Neural cell (in vitro differentiated cells): ENCODE measurements around the gene PIK3CG. TPM values are rescaled to one million over a fixed set of nuclear protein-coding genes. Genes with fewer than 3 reads are reported as not detected.

Experiments
- H2AFZ ChIP-seq: fragments of 200-600, 300-800 bp; sonication (generic), shearing (Covaris generic); 2 replicates; pipeline ENCODE4 v1.6.0; 2014; ENCODE audit warnings: low read depth, mild to moderate bottlenecking, antibody characterized with exemption, low read length, moderate library complexity
- H3F3A ChIP-seq: fragments of 200-600 bp; shearing (Covaris generic); 2 replicates; pipeline ENCODE4 v1.6.1; 2016; ENCODE audit warnings: mild to moderate bottlenecking, moderate library complexity, mixed read lengths, antibody characterized with exemption, low read length; ENCODE audit not compliant: insufficient read depth, poor library complexity, severe bottlenecking
- H3K27ac ChIP-seq: fragments of 200-600, 300-800 bp; sonication (generic), shearing (Covaris generic); 2 replicates; pipeline ENCODE4 v1.5.1; 2014; ENCODE audit warnings: mild to moderate bottlenecking, low read length, moderate library complexity
- H3K27me3 ChIP-seq: fragments of 300-800, 200-600 bp; sonication (generic), shearing (Covaris generic); 2 replicates; pipeline ENCODE4 v1.6.0; 2014; ENCODE audit warnings: mild to moderate bottlenecking, low read depth, low read length, moderate library complexity; ENCODE audit not compliant: insufficient read depth
- H3K36me3 ChIP-seq: fragments of 300-800, 200-600 bp; sonication (generic), shearing (Covaris generic); 2 replicates; pipeline ENCODE4 v1.5.1; 2014; ENCODE audit warnings: mild to moderate bottlenecking, antibody characterized with exemption, low read length, moderate library complexity; ENCODE audit not compliant: insufficient read depth
- H3K4me2 ChIP-seq: fragments of 300-800, 200-600 bp; sonication (generic), shearing (Covaris generic); 2 replicates; pipeline ENCODE4 v1.6.0; 2014; ENCODE audit warnings: mild to moderate bottlenecking, low read length
- H3K4me3 ChIP-seq: fragments of 300-800, 200-600 bp; sonication (generic), shearing (Covaris generic); 2 replicates; pipeline ENCODE4 v1.5.1; 2014; ENCODE audit warnings: mild to moderate bottlenecking, low read length, moderate library complexity
- H3K79me2 ChIP-seq: fragments of 200-600 bp; shearing (Covaris generic); replicated peaks from 2 replicates; pipeline ENCODE4 v1.6.0; 2014; ENCODE audit warnings: mild to moderate bottlenecking, low read length, moderate library complexity; ENCODE audit not compliant: insufficient read depth
- H3K9ac ChIP-seq: fragments of 300-800, 200-600 bp; sonication (generic), shearing (Covaris generic); 2 replicates; pipeline ENCODE4 v1.6.1; 2016; ENCODE audit warnings: mild to moderate bottlenecking, low read length, mixed read lengths
- H3K9me2 ChIP-seq: fragments of 200-600 bp; shearing (Covaris generic); 2 replicates; pipeline ENCODE4 v1.6.1; 2016; ENCODE audit warnings: mild to moderate bottlenecking, low read length, mixed read lengths; ENCODE audit not compliant: insufficient read depth
- H3K9me3 ChIP-seq: fragments of 200-600, 300-800 bp; sonication (generic), shearing (Covaris generic); 2 replicates; pipeline ENCODE4 v1.6.1; 2016; ENCODE audit warnings: mild to moderate bottlenecking, mixed run types, low read length, moderate library complexity, mixed read lengths
- H4K20me1 ChIP-seq: fragments of 200-600 bp; shearing (Covaris generic); 2 replicates; pipeline ENCODE4 v1.6.1; 2016; ENCODE audit warnings: mild to moderate bottlenecking, mixed run types; ENCODE audit not compliant: insufficient read depth
- EP300 ChIP-seq: fragments of 450-650 bp; conservative IDR thresholded peaks from 2 replicates; pipeline ENCODE4 v1.6.1; 2014; ENCODE audit warnings: antibody characterized with exemption, mild to moderate bottlenecking, moderate library complexity; ENCODE audit not compliant: poor library complexity, severe bottlenecking
- EZH2 ChIP-seq: fragments of 200-600, 300-800 bp; shearing (Covaris generic), sonication (generic); IDR thresholded peaks from 2 replicates; pipeline ENCODE4 v1.6.1; 2014; ENCODE audit warnings: antibody characterized with exemption, low read length, borderline replicate concordance, mild to moderate bottlenecking; ENCODE audit not compliant: insufficient read depth, poor library complexity, severe bottlenecking
- MXI1 ChIP-seq: fragments of 450-650 bp; conservative IDR thresholded peaks from 2 replicates; pipeline ENCODE4 v1.6.1; 2014; ENCODE audit warnings: antibody characterized with exemption, mild to moderate bottlenecking; ENCODE audit not compliant: poor library complexity, severe bottlenecking
- POLR2AphosphoS5 ChIP-seq: IDR thresholded peaks from 2 replicates; pipeline ENCODE4 v1.6.1; 2012
- RAD21 ChIP-seq: fragments of 450-650 bp; conservative IDR thresholded peaks from 2 replicates; pipeline ENCODE4 v1.6.1; 2014; ENCODE audit warnings: antibody characterized with exemption, mild to moderate bottlenecking, moderate library complexity
- SMC3 ChIP-seq: fragments of 450-650 bp; conservative IDR thresholded peaks from 2 replicates; pipeline ENCODE4 v1.6.1; 2014; ENCODE audit warnings: antibody characterized with exemption, mild to moderate bottlenecking, moderate library complexity; ENCODE audit not compliant: poor library complexity
- TAF1 ChIP-seq: IDR thresholded peaks from 2 replicates; pipeline ENCODE4 v1.6.1; 2012; ENCODE audit warnings: low read depth
- polyA plus RNA-seq: library from polyadenylated mRNA; depleted of rRNA; stranded (reverse); fragments of >200 nt; gene quantifications from 2 replicates; pipeline ENCODE4 v1.2.3, GENCODE V29; 2014
- TF ChIP-seq, protein P1 (sequence below): fragments of 450-650 bp; IDR thresholded peaks from 2 replicates; pipeline ENCODE4 v1.5.1; 2014; ENCODE audit warnings: antibody characterized with exemption, mild to moderate bottlenecking, moderate library complexity; ENCODE audit not compliant: poor library complexity, severe bottlenecking
- TF ChIP-seq, protein P2 (sequence below): IDR thresholded peaks from 2 replicates; pipeline ENCODE4 v1.6.1; 2012; ENCODE audit warnings: borderline replicate concordance

The PIK3CG gene
- polyA plus RNA-seq, 1 donor from 2014 or later: not detected

DNA sequence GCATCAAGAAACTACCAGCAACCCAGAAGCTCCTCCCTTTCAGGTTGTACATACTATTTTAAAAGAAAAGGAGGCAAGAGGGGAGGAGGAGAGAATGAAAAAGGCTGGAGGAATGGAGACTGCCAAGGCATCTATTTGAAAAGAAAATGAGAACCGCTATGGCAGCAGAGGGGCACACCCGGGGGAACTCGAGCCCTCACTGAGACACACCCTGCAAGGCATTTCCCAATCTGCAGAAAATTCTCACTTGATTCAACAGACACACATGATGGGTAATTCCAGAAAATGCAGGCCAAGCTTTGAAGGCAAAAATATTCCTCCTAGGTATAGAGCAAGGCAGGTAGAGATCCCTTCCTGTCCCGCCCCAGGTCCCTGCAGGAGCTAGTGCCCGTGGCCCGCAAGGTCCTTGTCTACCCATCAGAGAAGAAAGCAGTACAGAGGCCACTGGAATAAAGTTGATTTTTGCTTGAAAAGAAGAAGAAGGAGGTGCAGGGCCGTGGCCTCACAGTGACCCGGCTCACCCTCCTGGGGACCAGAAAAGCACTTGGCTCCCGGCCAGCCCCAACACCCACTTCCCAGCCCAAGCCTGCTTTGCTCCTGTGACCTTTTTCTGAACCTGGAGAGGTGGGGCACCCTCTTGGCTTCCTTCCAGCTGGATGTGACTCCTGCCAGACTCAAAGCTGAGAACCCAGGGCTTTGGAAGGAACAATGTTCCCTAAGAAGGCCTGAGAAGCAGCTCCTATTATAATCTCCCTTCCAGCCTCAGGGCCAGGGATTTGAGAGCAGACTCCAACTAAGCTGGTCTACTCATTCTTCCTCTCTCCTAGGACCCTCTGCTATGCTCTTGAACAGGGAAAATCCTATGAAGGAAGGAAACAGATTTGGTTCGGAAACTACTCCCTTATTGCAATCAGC lies 6.2 kb upstream of the PIK3CG start:
- H3K27me3 ChIP-seq: no peaks in the 10 kb centered on the region
- no peaks in the 10 kb centered on the region for H4K20me1 ChIP-seq
- no peaks in the 10 kb centered on the region for H3K9me3 ChIP-seq
- TF ChIP-seq EP300: no peak
- no peak for TF ChIP-seq EZH2
- no peak for TF ChIP-seq TAF1
- TF ChIP-seq POLR2AphosphoS5: no peak
- TF ChIP-seq, protein P1, sequence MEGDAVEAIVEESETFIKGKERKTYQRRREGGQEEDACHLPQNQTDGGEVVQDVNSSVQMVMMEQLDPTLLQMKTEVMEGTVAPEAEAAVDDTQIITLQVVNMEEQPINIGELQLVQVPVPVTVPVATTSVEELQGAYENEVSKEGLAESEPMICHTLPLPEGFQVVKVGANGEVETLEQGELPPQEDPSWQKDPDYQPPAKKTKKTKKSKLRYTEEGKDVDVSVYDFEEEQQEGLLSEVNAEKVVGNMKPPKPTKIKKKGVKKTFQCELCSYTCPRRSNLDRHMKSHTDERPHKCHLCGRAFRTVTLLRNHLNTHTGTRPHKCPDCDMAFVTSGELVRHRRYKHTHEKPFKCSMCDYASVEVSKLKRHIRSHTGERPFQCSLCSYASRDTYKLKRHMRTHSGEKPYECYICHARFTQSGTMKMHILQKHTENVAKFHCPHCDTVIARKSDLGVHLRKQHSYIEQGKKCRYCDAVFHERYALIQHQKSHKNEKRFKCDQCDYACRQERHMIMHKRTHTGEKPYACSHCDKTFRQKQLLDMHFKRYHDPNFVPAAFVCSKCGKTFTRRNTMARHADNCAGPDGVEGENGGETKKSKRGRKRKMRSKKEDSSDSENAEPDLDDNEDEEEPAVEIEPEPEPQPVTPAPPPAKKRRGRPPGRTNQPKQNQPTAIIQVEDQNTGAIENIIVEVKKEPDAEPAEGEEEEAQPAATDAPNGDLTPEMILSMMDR: no peak
- TF ChIP-seq MXI1: no peak
- H3K9ac ChIP-seq: no peak overlapping the region
- no peak overlapping the region for H2AFZ ChIP-seq
- H3K4me2 ChIP-seq: no peak overlapping the region
- H3K27ac ChIP-seq: no peak overlapping the region
- H3K36me3 ChIP-seq: no peaks in the 10 kb centered on the region
- H3K9me2 ChIP-seq: no peaks in the 10 kb centered on the region
- H3F3A ChIP-seq: no peaks in the 10 kb centered on the region
- H3K79me2 ChIP-seq: no peaks in the 10 kb centered on the region
- no peak overlapping the region for H3K4me3 ChIP-seq

DNA sequence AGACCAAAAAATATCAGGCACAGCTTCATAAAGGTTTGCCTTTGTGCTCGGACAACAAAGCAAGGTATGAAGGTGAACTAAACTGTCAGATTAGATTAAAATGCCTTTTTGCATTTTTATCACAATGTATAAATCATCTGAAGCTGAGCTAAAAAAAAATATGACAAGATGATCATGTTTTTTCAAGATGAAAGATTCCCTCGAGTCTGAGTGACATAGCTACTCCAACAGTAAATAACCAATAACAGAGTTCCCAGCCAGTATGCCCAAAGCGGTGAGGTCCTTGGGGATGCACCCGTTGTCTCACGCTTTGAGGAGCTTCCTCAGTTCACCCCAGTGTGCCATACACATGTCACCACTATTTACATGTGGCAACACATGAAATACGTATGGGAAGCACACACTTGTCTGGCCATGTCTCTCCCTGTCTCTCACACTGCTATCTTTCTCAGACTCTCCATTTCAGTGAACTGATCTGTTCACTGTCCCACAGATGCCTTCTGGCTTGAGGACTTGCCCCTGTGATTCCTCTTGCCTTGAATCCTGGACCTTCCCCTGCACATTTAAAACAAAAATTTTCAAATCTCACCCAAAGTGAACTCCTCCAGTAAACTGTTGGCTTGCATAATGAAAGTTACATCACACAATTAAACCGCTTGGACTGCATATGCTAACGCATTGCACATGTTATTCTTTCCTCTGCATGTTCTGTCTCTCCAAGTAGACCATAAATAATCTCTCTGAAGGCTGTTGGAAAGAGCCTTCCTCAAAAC lies 2.6 kb upstream of the PIK3CG start:
- Histone ChIP-seq H3K4me2 (no peak overlapping the region), H3K4me3 (no peak overlapping the region), H2AFZ (no peak overlapping the region), H3K79me2 (no peaks in the 10 kb centered on the region), H3K27ac (no peak overlapping the region), H3K27me3 (no peaks in the 10 kb centered on the region), H3K9me3 (no peaks in the 10 kb centered on the region), H4K20me1 (no peaks in the 10 kb centered on the region), H3K36me3 (no peaks in the 10 kb centered on the region), H3F3A (no peaks in the 10 kb centered on the region), H3K9me2 (no peaks in the 10 kb centered on the region), H3K9ac (no peak overlapping the region)
- TF ChIP-seq MXI1: no peak
- no peak for TF ChIP-seq EZH2
- TF ChIP-seq, protein P1: no peak
- TF ChIP-seq TAF1: no peak
- no peak for TF ChIP-seq SMC3
- TF ChIP-seq, protein P2, sequence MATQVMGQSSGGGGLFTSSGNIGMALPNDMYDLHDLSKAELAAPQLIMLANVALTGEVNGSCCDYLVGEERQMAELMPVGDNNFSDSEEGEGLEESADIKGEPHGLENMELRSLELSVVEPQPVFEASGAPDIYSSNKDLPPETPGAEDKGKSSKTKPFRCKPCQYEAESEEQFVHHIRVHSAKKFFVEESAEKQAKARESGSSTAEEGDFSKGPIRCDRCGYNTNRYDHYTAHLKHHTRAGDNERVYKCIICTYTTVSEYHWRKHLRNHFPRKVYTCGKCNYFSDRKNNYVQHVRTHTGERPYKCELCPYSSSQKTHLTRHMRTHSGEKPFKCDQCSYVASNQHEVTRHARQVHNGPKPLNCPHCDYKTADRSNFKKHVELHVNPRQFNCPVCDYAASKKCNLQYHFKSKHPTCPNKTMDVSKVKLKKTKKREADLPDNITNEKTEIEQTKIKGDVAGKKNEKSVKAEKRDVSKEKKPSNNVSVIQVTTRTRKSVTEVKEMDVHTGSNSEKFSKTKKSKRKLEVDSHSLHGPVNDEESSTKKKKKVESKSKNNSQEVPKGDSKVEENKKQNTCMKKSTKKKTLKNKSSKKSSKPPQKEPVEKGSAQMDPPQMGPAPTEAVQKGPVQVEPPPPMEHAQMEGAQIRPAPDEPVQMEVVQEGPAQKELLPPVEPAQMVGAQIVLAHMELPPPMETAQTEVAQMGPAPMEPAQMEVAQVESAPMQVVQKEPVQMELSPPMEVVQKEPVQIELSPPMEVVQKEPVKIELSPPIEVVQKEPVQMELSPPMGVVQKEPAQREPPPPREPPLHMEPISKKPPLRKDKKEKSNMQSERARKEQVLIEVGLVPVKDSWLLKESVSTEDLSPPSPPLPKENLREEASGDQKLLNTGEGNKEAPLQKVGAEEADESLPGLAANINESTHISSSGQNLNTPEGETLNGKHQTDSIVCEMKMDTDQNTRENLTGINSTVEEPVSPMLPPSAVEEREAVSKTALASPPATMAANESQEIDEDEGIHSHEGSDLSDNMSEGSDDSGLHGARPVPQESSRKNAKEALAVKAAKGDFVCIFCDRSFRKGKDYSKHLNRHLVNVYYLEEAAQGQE: no peak
- TF ChIP-seq POLR2AphosphoS5: no peak
- TF ChIP-seq RAD21: no peak
- no peak for TF ChIP-seq EP300
